IMR-90 (cell line): ENCODE measurements around the gene GAPVD1.

Experiments used
- BHLHE40 ChIP-seq: fragments of 150-350 bp; IDR thresholded peaks from 2 replicates; pipeline ENCODE4 v1.6.1; 2016; ENCODE audit warnings: mild to moderate bottlenecking, low read depth, low read length
- CEBPB ChIP-seq: IDR thresholded peaks from 2 replicates; pipeline ENCODE4 v1.6.1; 2012; ENCODE audit warnings: low read depth, low read length, improper control_type of control experiment
- CHD1 ChIP-seq: IDR thresholded peaks from 2 replicates; pipeline ENCODE4 v1.6.1; 2012; ENCODE audit warnings: low read depth, low read length, improper control_type of control experiment
- CTCF ChIP-seq: conservative IDR thresholded peaks from 2 replicates; pipeline ENCODE4 v1.5.1; 2012; ENCODE audit warnings: mild to moderate bottlenecking, low read depth, low read length, improper control_type of control experiment
- MXI1 ChIP-seq: IDR thresholded peaks from 2 replicates; pipeline ENCODE4 v1.6.1; 2012; ENCODE audit warnings: low read depth, mild to moderate bottlenecking, low read length, moderate library complexity, borderline replicate concordance
- NFE2L2 ChIP-seq: fragments of 150-350 bp; IDR thresholded peaks from 2 replicates; pipeline ENCODE4 v1.6.1; 2016; ENCODE audit warnings: low read depth, mild to moderate bottlenecking, low read length
- POLR2A ChIP-seq: IDR thresholded peaks from 2 replicates; pipeline ENCODE4 v1.6.1; 2012; ENCODE audit warnings: mild to moderate bottlenecking, low read depth, low read length
- RAD21 ChIP-seq: IDR thresholded peaks from 2 replicates; pipeline ENCODE4 v1.6.1; 2012; ENCODE audit warnings: low read length, improper control_type of control experiment
- SMC3 ChIP-seq: fragments of 150-350 bp; IDR thresholded peaks from 2 replicates; pipeline ENCODE4 v1.6.1; 2016; ENCODE audit warnings: low read depth, mild to moderate bottlenecking, antibody characterized with exemption, low read length, moderate library complexity
- TF ChIP-seq, protein P1 (sequence below): fragments of 150-350 bp; IDR thresholded peaks from 2 replicates; pipeline ENCODE4 v1.6.1; 2017; ENCODE audit warnings: mild to moderate bottlenecking, antibody characterized with exemption, low read length, low read depth

GRCh38 chr9:125410522-125410894, 148.9 kb downstream of the GAPVD1 start:
- TF ChIP-seq RAD21 (no peak), CTCF (no peak), POLR2A (no peak), BHLHE40 (no peak), NFE2L2 (no peak), CHD1 (no peak), MXI1 (no peak), CEBPB (no peak), SMC3 (no peak)
- TF ChIP-seq, protein P1, sequence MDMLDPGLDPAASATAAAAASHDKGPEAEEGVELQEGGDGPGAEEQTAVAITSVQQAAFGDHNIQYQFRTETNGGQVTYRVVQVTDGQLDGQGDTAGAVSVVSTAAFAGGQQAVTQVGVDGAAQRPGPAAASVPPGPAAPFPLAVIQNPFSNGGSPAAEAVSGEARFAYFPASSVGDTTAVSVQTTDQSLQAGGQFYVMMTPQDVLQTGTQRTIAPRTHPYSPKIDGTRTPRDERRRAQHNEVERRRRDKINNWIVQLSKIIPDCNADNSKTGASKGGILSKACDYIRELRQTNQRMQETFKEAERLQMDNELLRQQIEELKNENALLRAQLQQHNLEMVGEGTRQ: no peak
